ENCODE data around the gene SGCD.
A peak's percentile ranks its signal among the peaks of the same experiment; 100 is the strongest.
"Not testable (repeated sequence)": the region's sequence is repeated elsewhere in the genome, so short reads cannot be mapped to it uniquely, and the experiment has no call there.

The SGCD gene

GRCh38 chr5:156640691-156641241 lies 313.8 kb downstream of the SGCD start:
- peak; percentile 72 for DNase-seq (ENCODE audit: low spot score)

- DNase-seq (ENCODE audit: low spot score): peak; percentile 38
Measured at GRCh38 chr5:156641686-156642085, 314.7 kb downstream of the SGCD start.

- DNase-seq (ENCODE audit: low spot score): no peak
Measured at GRCh38 chr5:156647034-156647451, 320.1 kb downstream of the SGCD start.

GRCh38 chr5:156654444-156654843 lies 327.5 kb downstream of the SGCD start:
- DNase-seq (ENCODE audit: low spot score): no peak

- no peak for DNase-seq (ENCODE audit: low spot score)
Measured at GRCh38 chr5:156655732-156656131, 328.8 kb downstream of the SGCD start.

GRCh38 chr5:156664832-156665231 lies 337.9 kb downstream of the SGCD start:
- DNase-seq (ENCODE audit: low spot score): not testable (repeated sequence)

GRCh38 chr5:156666686-156667085 lies 339.7 kb downstream of the SGCD start:
- not testable (repeated sequence) for DNase-seq (ENCODE audit: low spot score)

GRCh38 chr5:156667616-156668015 lies 340.7 kb downstream of the SGCD start:
- DNase-seq (ENCODE audit: low spot score): no peak

- no peak for DNase-seq (ENCODE audit: low spot score)
Measured at GRCh38 chr5:156669416-156669815, 342.5 kb downstream of the SGCD start.

- no peak for DNase-seq (ENCODE audit: low spot score)
Measured at GRCh38 chr5:156670615-156671014, 343.7 kb downstream of the SGCD start.

- peak; percentile 9 for DNase-seq (ENCODE audit: low spot score)
Measured at GRCh38 chr5:156675395-156675794, 348.4 kb downstream of the SGCD start.

GRCh38 chr5:156677963-156678362 lies 351.0 kb downstream of the SGCD start:
- DNase-seq (ENCODE audit: low spot score): no peak

GRCh38 chr5:156678484-156678883 lies 351.5 kb downstream of the SGCD start:
- no peak for DNase-seq (ENCODE audit: low spot score)

- DNase-seq (ENCODE audit: low spot score): no peak
Measured at GRCh38 chr5:156680831-156681230, 353.9 kb downstream of the SGCD start.

GRCh38 chr5:156681265-156681664 lies 354.3 kb downstream of the SGCD start:
- peak; percentile 3 for DNase-seq (ENCODE audit: low spot score)

- no peak for DNase-seq (ENCODE audit: low spot score)
Measured at GRCh38 chr5:156682971-156683370, 356.0 kb downstream of the SGCD start.

GRCh38 chr5:156683509-156683908 lies 356.5 kb downstream of the SGCD start:
- no peak for DNase-seq (ENCODE audit: low spot score)

GRCh38 chr5:156684216-156684615 lies 357.3 kb downstream of the SGCD start:
- DNase-seq (ENCODE audit: low spot score): no peak

GRCh38 chr5:156685481-156685880 lies 358.5 kb downstream of the SGCD start:
- no peak for DNase-seq (ENCODE audit: low spot score)

GRCh38 chr5:156686380-156686779 lies 359.4 kb downstream of the SGCD start:
- DNase-seq (ENCODE audit: low spot score): no peak

GRCh38 chr5:156686796-156687195 lies 359.8 kb downstream of the SGCD start:
- no peak for DNase-seq (ENCODE audit: low spot score)

- DNase-seq (ENCODE audit: low spot score): no peak
Measured at GRCh38 chr5:156687514-156687913, 360.6 kb downstream of the SGCD start.

- no peak for DNase-seq (ENCODE audit: low spot score)
Measured at GRCh38 chr5:156691572-156691971, 364.6 kb downstream of the SGCD start.

- DNase-seq (ENCODE audit: low spot score): no peak
Measured at GRCh38 chr5:156693113-156693512, 366.1 kb downstream of the SGCD start.

- no peak for DNase-seq (ENCODE audit: low spot score)
Measured at GRCh38 chr5:156694598-156694997, 367.6 kb downstream of the SGCD start.
